ENCODE results near the gene GPR18. TPM values are rescaled to one million over a fixed set of nuclear protein-coding genes. Genes with fewer than 3 reads are reported as not detected.

The GPR18 gene
- total and polyA plus RNA-seq, 9 donors = 0.30 to 0.73 TPM; not detected in 7

GRCh38 chr13:99305566-99305965 lies 47.4 kb upstream of the GPR18 start:
- Histone ChIP-seq H3K27me3 (no peaks in the 10 kb centered on the region), H3K27ac (no peak overlapping the region), H3K36me3 (no peaks in the 10 kb centered on the region), H3K9me3 (no peaks in the 10 kb centered on the region), H3K4me3 (no peak overlapping the region), H3K4me1 (ENCODE audit: insufficient read depth) (no peaks in the 10 kb centered on the region)
- WGBS, 3 donors = 94 to 97% (median 97%) methylated on average over 8 of the region's 8 CpGs
- TF ChIP-seq POLR2A (IDR thresholded peaks at IDR 0.05) (no peak), EP300 (IDR thresholded peaks at IDR 0.05) (no peak), CTCF (IDR thresholded peaks at IDR 0.05) (no peak)
- no peak for DNase-seq
- intact Hi-C loops (cut with DNase I) = loop anchor here in 1 of 4 donors (10.0 kb wide), 1 partner anchor 129 kb away; no protein-coding TSS in a partner anchor

GRCh38 chr13:99305158-99305557 lies 47.0 kb upstream of the GPR18 start:
- 49 to 90% (median 69%) methylated on average over 5 of the region's 5 CpGs for WGBS, 3 donors
- H3K4me3 ChIP-seq = no peak overlapping the region
- H3K27ac ChIP-seq = no peak overlapping the region
- H3K4me1 ChIP-seq (ENCODE audit: insufficient read depth) = no peaks in the 10 kb centered on the region
- intact Hi-C loops (cut with DNase I) = loop anchor here in 1 of 4 donors (10.0 kb wide), 1 partner anchor 130 kb away; no protein-coding TSS in a partner anchor
- DNase-seq = no peak
- H3K9me3 ChIP-seq = no peaks in the 10 kb centered on the region
- no peaks in the 10 kb centered on the region for H3K27me3 ChIP-seq
- no peaks in the 10 kb centered on the region for H3K36me3 ChIP-seq
- no peak for TF ChIP-seq POLR2A (IDR thresholded peaks at IDR 0.05)
- TF ChIP-seq EP300 (IDR thresholded peaks at IDR 0.05) = no peak
- no peak for TF ChIP-seq CTCF (IDR thresholded peaks at IDR 0.05)

- intact Hi-C loops (cut with DNase I) = loop anchor here in 1 of 4 donors (10.0 kb wide), 1 partner anchor 130 kb away; no protein-coding TSS in a partner anchor
These were observed 46.4 kb upstream of the GPR18 start for GRCh38 chr13:99304541-99304940.

GRCh38 chr13:99303863-99304521 lies 45.8 kb upstream of the GPR18 start:
- DNase-seq = no peak
- Histone ChIP-seq H3K27ac (no peak overlapping the region), H3K27me3 (no peaks in the 10 kb centered on the region), H3K36me3 (no peaks in the 10 kb centered on the region), H3K4me1 (ENCODE audit: insufficient read depth) (no peaks in the 10 kb centered on the region), H3K4me3 (no peak overlapping the region), H3K9me3 (no peaks in the 10 kb centered on the region)
- TF ChIP-seq CTCF (IDR thresholded peaks at IDR 0.05) (no peak), POLR2A (IDR thresholded peaks at IDR 0.05) (no peak), EP300 (IDR thresholded peaks at IDR 0.05) (no peak)
- intact Hi-C loops (cut with DNase I) = loop anchor here in 1 of 4 donors (10.0 kb wide), 1 partner anchor 131 kb away; no protein-coding TSS in a partner anchor
- WGBS, 3 donors = 84 to 94% (median 93%) methylated on average over 14 of the region's 14 CpGs

More at GRCh38 chr13:99304541-99304940, 46.4 kb upstream of the GPR18 start:
- 78 to 82% (median 81%) methylated on average over 4 of the region's 4 CpGs for WGBS, 3 donors
- Histone ChIP-seq H3K27me3 (no peaks in the 10 kb centered on the region), H3K36me3 (no peaks in the 10 kb centered on the region), H3K9me3 (no peaks in the 10 kb centered on the region), H3K27ac (no peak overlapping the region), H3K4me1 (ENCODE audit: insufficient read depth) (no peaks in the 10 kb centered on the region), H3K4me3 (no peak overlapping the region)
- DNase-seq = no peak
- no peak for TF ChIP-seq CTCF (IDR thresholded peaks at IDR 0.05)
